OCI-LY1 (cell line): ENCODE results near the gene OSGIN1.

ENCODE experiments used
- CTCF ChIP-seq: fragments of 200-600 bp; sonication (generic), shearing (Covaris generic); IDR thresholded peaks from 2 replicates; pipeline ENCODE4 v1.5.1; 2017; ENCODE audit warnings: mild to moderate bottlenecking, antibody characterized with exemption, low read length, moderate library complexity, mixed read lengths
- EZH2 ChIP-seq: fragments of 200-600 bp; sonication (generic), shearing (Covaris generic); IDR thresholded peaks from 2 replicates; pipeline ENCODE4 v1.8.0; 2017; ENCODE audit warnings: borderline replicate concordance, mixed run types, mild to moderate bottlenecking, antibody characterized with exemption, low read length, moderate library complexity, mixed read lengths

DNA sequence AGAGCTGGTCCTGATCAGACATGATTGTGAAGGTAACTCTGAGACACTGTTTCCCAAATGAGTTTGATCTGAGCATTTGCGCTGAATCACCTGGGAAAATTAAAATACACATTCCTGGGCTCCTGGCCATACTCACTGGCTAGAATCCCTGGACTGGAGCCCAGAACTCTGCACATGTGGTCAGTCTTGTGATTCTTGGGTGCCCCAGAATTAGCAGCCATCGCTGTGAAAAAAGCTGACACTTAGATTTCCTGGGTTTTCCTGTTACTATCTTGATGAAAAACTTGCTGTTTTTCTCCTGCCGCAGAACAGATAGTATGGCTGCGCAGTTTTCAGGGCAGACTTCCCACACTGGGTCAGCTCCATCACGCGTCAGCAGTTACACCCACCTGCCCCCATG, 39.6 kb downstream of the OSGIN1 start:
- no peak for TF ChIP-seq CTCF
- no peak for TF ChIP-seq EZH2
